HG02610 (cell line): ENCODE measurements around the gene MEX3A.
"Not testable (repeated sequence)": the region's sequence is repeated elsewhere in the genome, so short reads cannot be mapped to it uniquely, and the experiment has no call there.

Experiments used
- ATAC-seq: cut with Tn5 transposase; IDR thresholded peaks from one replicate; pipeline ENCODE4 v1.9.1; 2021; ENCODE audit warnings: mild to moderate bottlenecking, moderate library complexity; ENCODE audit not compliant: unreplicated experiment

The MEX3A gene

DNA sequence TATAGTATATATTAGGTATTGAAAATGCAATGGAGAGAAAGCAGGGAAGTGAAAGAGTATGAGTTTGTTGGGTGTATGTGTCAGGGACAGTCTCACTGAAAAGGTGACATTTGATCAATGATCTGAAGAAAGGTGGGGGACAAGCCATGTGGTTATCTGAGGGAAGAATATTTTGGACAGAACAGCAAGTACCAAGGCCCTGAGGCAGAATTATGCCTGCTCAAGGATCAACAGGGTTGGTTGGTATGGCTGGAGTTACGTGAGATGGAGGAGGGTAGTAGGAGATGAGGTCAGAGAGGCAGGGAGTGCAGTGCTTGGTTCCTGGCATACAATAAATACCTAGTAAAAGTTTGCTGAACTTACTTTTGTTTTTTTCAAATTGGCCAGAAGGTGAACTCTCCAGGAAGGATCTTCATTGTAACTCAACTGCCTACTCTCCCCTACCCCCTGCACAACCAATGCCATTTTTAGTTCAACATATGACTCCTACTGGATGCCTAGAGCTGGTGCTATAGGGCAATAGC is 25.9 kb downstream of the MEX3A start:
- ATAC-seq, result no peak

- no peak for ATAC-seq
These were observed 26.8 kb downstream of the MEX3A start for GRCh38 chr1:156055281-156056048.

- ATAC-seq, result peak; percentile 75
These were observed 27.6 kb downstream of the MEX3A start, which contains the start of gene LAMTOR2 for GRCh38 chr1:156054500-156055280. Gene LAMTOR2 (plus strand): TSS chr1:156054782. CDS start chr1:156054890, 108 bp downstream.

GRCh38 chr1:156053768-156054499 is 28.3 kb downstream of the MEX3A start, which contains the start of gene UBQLN4:
Gene UBQLN4 (minus strand): TSS chr1:156053798. CDS start chr1:156053701, 97 bp downstream.
- ATAC-seq, result peak; percentile 55

- ATAC-seq, result no peak
These were observed 29.1 kb downstream of the MEX3A start for GRCh38 chr1:156052862-156053767.

DNA sequence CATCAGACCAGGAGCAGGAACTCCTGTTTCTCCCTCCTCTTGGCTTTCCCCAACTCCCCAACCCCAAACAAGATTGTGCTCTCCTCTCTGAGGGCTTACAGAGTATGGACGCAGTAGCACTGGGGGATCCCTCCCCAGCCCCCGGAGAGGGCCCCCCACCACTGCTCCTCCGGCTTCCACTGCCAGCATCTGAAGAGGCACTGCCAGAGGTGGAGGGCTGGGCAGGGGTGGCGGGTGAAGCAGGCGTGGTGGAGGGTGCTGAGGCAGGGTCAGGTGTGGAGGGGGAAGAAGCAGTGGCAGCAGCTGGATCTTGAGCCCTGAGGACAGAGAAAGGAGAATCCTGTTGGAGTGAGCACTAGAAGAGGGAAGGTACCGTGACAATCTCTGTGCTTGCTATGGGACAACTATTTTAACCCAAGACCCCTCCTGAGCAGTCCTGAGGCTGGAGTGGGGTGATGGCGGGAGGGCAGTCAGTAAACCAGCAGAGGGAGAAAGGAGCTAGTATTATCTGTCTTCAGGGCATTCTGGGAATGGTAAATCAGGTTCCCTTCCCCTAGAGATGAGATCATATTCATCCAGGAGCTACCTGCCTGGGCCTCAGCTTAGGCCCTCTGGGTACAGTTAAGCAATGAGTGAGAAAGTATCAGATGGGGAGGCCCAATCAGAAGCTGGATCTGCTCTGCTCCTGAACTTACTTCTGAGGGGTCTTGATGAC is 31.1 kb downstream of the MEX3A start:
- no peak for ATAC-seq

DNA sequence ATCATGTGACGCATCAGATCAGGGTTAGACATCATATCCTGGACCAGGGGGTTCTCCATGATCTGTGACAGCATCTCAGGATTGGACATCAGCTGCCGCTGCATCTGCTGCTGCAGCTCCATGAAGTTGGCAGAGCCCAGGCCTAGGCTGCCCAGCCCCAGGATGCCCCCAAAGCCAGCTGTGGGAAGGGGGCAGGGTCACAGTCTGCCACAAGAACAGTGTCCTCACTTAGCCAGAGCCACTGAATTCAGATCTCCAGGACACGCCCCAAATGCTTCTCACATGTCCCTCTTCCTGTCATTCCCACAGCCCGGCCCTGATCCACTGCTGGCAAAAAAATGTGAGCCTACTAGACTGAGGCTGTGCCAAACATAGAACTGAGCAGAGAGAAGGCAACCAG is 31.9 kb downstream of the MEX3A start:
- ATAC-seq, result no peak

- no peak for ATAC-seq
These were observed 33.5 kb downstream of the MEX3A start for GRCh38 chr1:156048663-156049258.

- ATAC-seq, result no peak
These were observed 37.2 kb downstream of the MEX3A start for GRCh38 chr1:156045076-156045475.

- ATAC-seq, result no peak
These were observed 39.4 kb downstream of the MEX3A start for GRCh38 chr1:156042828-156043227.

DNA sequence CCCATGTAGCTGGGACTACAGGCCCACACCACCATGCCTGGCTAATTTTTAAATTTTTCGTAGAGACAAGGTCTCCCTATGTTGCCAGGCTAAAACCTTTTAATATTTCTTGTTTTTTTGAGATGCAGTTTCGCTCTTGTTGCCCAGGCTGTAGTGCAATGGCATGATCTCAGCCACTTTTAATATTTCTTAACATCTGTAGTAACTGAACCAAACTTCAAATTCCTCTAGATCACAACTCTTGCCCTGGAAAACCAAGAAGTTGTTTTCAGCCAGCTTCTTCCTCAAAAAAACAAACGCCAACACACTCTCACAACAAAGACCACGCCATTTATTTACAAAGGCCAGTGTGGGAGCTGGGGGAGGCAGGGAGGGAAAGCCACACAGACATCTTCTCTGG is 47.3 kb downstream of the MEX3A start:
- not testable (repeated sequence) for ATAC-seq

DNA sequence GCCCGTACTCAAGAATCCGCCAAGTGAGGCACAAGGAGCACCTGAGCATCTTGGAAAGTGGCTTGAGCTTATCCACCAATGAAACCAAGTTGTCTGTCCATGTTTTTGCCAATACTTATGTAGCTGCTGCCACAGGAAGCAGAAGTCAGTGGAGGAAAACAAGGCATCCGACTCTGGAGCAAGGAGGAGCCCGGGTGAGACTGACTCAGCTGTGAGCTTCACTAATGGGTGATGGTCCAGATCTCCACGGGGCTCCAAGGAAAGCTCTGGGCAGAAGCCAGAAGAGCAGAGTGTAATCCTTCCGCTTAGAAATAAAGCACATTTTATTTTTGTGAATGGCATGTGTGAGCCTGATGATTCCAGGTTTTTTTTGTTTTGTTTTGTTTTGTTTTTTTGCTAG is 49.3 kb downstream of the MEX3A start:
- no peak for ATAC-seq

GRCh38 chr1:156026588-156026987 is 55.7 kb downstream of the MEX3A start:
- ATAC-seq, result no peak

DNA sequence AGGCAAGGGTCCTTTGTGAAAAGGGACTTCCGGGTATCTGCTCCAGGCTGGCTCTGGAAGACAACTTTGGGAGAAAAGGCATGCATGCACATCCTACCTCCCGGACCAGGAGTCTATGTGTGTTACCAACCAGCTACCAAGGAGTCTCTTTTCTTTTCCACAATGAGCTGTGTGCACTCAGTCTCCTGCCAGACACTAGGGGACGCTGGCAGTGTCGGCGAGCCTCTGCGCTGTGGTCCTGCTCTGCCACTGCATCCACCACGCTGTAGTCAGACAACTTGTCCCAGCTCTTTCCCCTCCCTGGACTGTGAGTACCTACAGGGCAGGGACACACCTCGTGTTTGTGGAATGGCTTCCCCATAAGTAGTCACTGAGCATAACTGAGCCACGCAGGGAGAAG is 56.4 kb downstream of the MEX3A start:
- ATAC-seq, result no peak

- no peak for ATAC-seq
These were observed 57.5 kb downstream of the MEX3A start for GRCh38 chr1:156024801-156025200.
